ENCODE data around the gene NCOA3. TPM values are rescaled to one million over a fixed set of nuclear protein-coding genes. Genes with fewer than 3 reads are reported as not detected.

NCOA3 gene
- total RNA-seq, 4 donors from 2014 or later = 26.7 to 40.2 (median 34.5) TPM

GRCh38 chr20:47700327-47700726 lies 198.6 kb downstream of the NCOA3 start:
- no peak for TF ChIP-seq CTCF (IDR thresholded peaks at IDR 0.05)
- TF ChIP-seq POLR2A (IDR thresholded peaks at IDR 0.05) = no peak
- peaks cover 0 to 13% (median 0%) of the 10 kb centered on the region in 3 donors for H3K4me1 ChIP-seq
- no peak overlapping the region for H3K27ac ChIP-seq
- no peak overlapping the region for H3K4me3 ChIP-seq
- intact Hi-C loops (cut with DNase I) = no loop called here
- peaks cover 0 to 74% (median 10%) of the 10 kb centered on the region in 3 donors for H3K36me3 ChIP-seq
- DNase-seq = no peak
- no peaks in the 10 kb centered on the region for H3K9me3 ChIP-seq
- WGBS, 2 donors = 67 to 90% methylated on average over 5 to 7 of the region's 7 CpGs
- H3K27me3 ChIP-seq = no peaks in the 10 kb centered on the region

- Histone ChIP-seq H3K4me3 (no peak overlapping the region), H3K27ac (no peak overlapping the region), H3K4me1 (peaks cover 0 to 18% (median 0%) of the 10 kb centered on the region in 3 donors), H3K36me3 (peaks cover 0 to 74% (median 10%) of the 10 kb centered on the region in 3 donors), H3K9me3 (no peaks in the 10 kb centered on the region), H3K27me3 (no peaks in the 10 kb centered on the region)
- WGBS, 2 donors = 79 to 83% methylated on average over 15 of the region's 15 CpGs
- no peak for DNase-seq
- intact Hi-C loops (cut with DNase I) = no loop called here
- no peak for TF ChIP-seq POLR2A (IDR thresholded peaks at IDR 0.05)
- TF ChIP-seq CTCF (IDR thresholded peaks at IDR 0.05) = no peak
Measured at GRCh38 chr20:47701612-47702011, 199.9 kb downstream of the NCOA3 start.

GRCh38 chr20:47703748-47704147 lies 202.1 kb downstream of the NCOA3 start:
- Histone ChIP-seq H3K36me3 (peaks cover 0 to 72% (median 5%) of the 10 kb centered on the region in 3 donors), H3K27ac (no peak overlapping the region), H3K4me1 (peaks cover 0 to 18% (median 0%) of the 10 kb centered on the region in 3 donors), H3K4me3 (no peak overlapping the region), H3K27me3 (no peaks in the 10 kb centered on the region), H3K9me3 (no peaks in the 10 kb centered on the region)
- no peak for DNase-seq
- intact Hi-C loops (cut with DNase I) = no loop called here
- WGBS, 2 donors = 67 to 81% methylated on average over 5 of the region's 5 CpGs
- no peak for TF ChIP-seq POLR2A (IDR thresholded peaks at IDR 0.05)
- no peak for TF ChIP-seq CTCF (IDR thresholded peaks at IDR 0.05)

GRCh38 chr20:47704746-47705496 lies 203.2 kb downstream of the NCOA3 start:
- H3K9me3 ChIP-seq = no peaks in the 10 kb centered on the region
- no peak for DNase-seq
- TF ChIP-seq POLR2A (IDR thresholded peaks at IDR 0.05) (no peak), CTCF (IDR thresholded peaks at IDR 0.05) (no peak)
- H3K27me3 ChIP-seq = no peaks in the 10 kb centered on the region
- no peak overlapping the region for H3K4me3 ChIP-seq
- H3K36me3 ChIP-seq = peaks cover 0 to 72% (median 5%) of the 10 kb centered on the region in 3 donors
- peak overlapping the region in 2 of 4 donors; percentile 11 to 14 for H3K27ac ChIP-seq
- 32 to 41% methylated on average over 11 to 13 of the region's 15 CpGs for WGBS, 2 donors
- intact Hi-C loops (cut with DNase I) = no loop called here
- peaks cover 0 to 25% (median 0%) of the 10 kb centered on the region in 3 donors for H3K4me1 ChIP-seq

GRCh38 chr20:47705497-47705856 lies 203.8 kb downstream of the NCOA3 start:
- Histone ChIP-seq H3K27me3 (no peaks in the 10 kb centered on the region), H3K4me1 (peaks cover 0 to 25% (median 0%) of the 10 kb centered on the region in 3 donors), H3K27ac (peak overlapping the region in 2 of 4 donors; percentile 11 to 14), H3K4me3 (no peak overlapping the region), H3K9me3 (no peaks in the 10 kb centered on the region), H3K36me3 (peaks cover 0 to 72% (median 5%) of the 10 kb centered on the region in 3 donors)
- TF ChIP-seq POLR2A (IDR thresholded peaks at IDR 0.05) = no peak
- TF ChIP-seq CTCF (IDR thresholded peaks at IDR 0.05) = no peak
- intact Hi-C loops (cut with DNase I) = no loop called here
- DNase-seq = no peak
- 79 to 83% methylated on average over 7 of the region's 7 CpGs for whole genome bisulfite sequencing, 2 donors

Data from esophagus squamous epithelium (tissue), 5 donors.